Measurements from ENCODE around the gene EZR.

The EZR gene

GRCh38 chr6:158717341-158718330 lies 101.5 kb downstream of the EZR start:
- no peak for DNase-seq

Data from AML-193 (cell line).